ENCODE data around the gene CCDC149. TPM values are rescaled to one million over a fixed set of nuclear protein-coding genes. Genes with fewer than 3 reads are reported as not detected.

The CCDC149 gene
- total RNA-seq, 2 donors from 2014 or later: 4.9 to 5.5 TPM

DNA sequence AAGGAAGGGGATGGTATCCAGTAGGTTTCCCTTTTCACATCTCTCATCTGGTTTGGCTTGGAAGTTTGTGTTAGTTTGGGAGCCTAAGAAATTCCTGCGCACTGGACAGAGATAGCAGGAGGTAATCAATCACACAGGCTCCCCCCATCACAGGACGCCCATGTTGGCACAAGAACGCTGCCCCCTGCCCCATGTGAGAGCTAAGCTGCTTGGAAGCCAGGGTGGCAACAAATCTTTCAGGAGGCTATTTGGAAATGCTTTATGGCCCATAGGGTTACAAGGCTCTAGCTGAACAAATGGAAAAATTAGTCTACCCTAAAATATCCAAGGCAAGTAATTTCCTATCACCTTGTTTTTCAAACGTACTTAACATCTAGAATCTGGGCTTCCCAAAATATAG lies 63.5 kb downstream of the CCDC149 start:
- Histone ChIP-seq H3K27me3 (ENCODE audit: control insufficient read depth, insufficient read depth, low read length, poor library complexity, severe bottlenecking) (no peaks in the 10 kb centered on the region), H3K36me3 (ENCODE audit: control insufficient read depth, insufficient read depth, low read length) (no peaks in the 10 kb centered on the region), H3K9me3 (ENCODE audit: control insufficient read depth, low read length) (no peaks in the 10 kb centered on the region), H3K27ac (ENCODE audit: low read depth, low read length) (no peak overlapping the region), H3K4me1 (ENCODE audit: control insufficient read depth, insufficient read depth, low read length) (peaks cover 6% of the 10 kb centered on the region), H3K9ac (ENCODE audit: extremely low read depth, low read length, poor library complexity, severe bottlenecking) (no peak overlapping the region), H3K4me3 (ENCODE audit: low read length) (no peak overlapping the region)
- no peaks in the 10 kb centered on the region for H3K9me3 Mint-ChIP-seq
- 88 to 89% methylated on average over 1 to 4 of the region's 4 CpGs for WGBS, 2 experiments (ENCODE audit: insufficient coverage in 1 of 2, insufficient read length in 1 of 2)
- H3K4me1 Mint-ChIP-seq: peaks cover 18% of the 10 kb centered on the region
- H3K27me3 Mint-ChIP-seq (ENCODE audit: insufficient read depth): no peaks in the 10 kb centered on the region
- TF ChIP-seq, protein P1, sequence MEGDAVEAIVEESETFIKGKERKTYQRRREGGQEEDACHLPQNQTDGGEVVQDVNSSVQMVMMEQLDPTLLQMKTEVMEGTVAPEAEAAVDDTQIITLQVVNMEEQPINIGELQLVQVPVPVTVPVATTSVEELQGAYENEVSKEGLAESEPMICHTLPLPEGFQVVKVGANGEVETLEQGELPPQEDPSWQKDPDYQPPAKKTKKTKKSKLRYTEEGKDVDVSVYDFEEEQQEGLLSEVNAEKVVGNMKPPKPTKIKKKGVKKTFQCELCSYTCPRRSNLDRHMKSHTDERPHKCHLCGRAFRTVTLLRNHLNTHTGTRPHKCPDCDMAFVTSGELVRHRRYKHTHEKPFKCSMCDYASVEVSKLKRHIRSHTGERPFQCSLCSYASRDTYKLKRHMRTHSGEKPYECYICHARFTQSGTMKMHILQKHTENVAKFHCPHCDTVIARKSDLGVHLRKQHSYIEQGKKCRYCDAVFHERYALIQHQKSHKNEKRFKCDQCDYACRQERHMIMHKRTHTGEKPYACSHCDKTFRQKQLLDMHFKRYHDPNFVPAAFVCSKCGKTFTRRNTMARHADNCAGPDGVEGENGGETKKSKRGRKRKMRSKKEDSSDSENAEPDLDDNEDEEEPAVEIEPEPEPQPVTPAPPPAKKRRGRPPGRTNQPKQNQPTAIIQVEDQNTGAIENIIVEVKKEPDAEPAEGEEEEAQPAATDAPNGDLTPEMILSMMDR (conservative IDR thresholded peaks at IDR 0.05): no peak
- no peak for DNase-seq
- no peak overlapping the region for H3K27ac Mint-ChIP-seq
- H3K36me3 Mint-ChIP-seq (ENCODE audit: low read depth): no peaks in the 10 kb centered on the region
- no peak overlapping the region for H3K4me3 Mint-ChIP-seq

DNA sequence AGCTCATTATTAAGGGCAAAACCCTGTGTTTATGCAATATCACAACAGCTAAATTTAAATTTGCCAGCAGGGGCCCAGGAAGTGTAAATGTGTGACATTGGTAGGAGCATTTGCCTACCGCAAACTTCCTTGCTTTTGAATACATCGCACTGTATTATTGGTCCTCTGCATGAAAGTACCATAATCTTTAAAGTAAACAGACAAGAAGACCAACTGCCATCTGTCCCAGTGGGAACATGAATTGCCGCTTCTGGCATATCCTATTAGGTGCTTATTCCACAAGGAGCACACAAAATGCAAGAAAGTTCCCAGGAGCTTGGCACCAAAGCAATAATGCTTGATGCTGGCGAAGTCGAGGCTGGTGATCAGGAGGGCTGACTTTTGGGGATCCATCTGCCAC lies 66.1 kb downstream of the CCDC149 start:
- Histone ChIP-seq H3K27ac (ENCODE audit: low read depth, low read length) (no peak overlapping the region), H3K4me3 (ENCODE audit: low read length) (no peak overlapping the region), H3K36me3 (ENCODE audit: control insufficient read depth, insufficient read depth, low read length) (no peaks in the 10 kb centered on the region), H3K9me3 (ENCODE audit: control insufficient read depth, low read length) (no peaks in the 10 kb centered on the region), H3K9ac (ENCODE audit: extremely low read depth, low read length, poor library complexity, severe bottlenecking) (no peak overlapping the region), H3K4me1 (ENCODE audit: control insufficient read depth, insufficient read depth, low read length) (peaks cover 6% of the 10 kb centered on the region), H3K27me3 (ENCODE audit: control insufficient read depth, insufficient read depth, low read length, poor library complexity, severe bottlenecking) (no peaks in the 10 kb centered on the region)
- WGBS, 2 experiments (ENCODE audit: insufficient coverage in 1 of 2, insufficient read length in 1 of 2): 83 to 84% methylated on average over 5 of the region's 5 CpGs
- no peaks in the 10 kb centered on the region for H3K9me3 Mint-ChIP-seq
- H3K27me3 Mint-ChIP-seq (ENCODE audit: insufficient read depth): peaks cover 6% of the 10 kb centered on the region
- DNase-seq: no peak
- no peak overlapping the region for H3K27ac Mint-ChIP-seq
- H3K4me1 Mint-ChIP-seq: peaks cover 12% of the 10 kb centered on the region
- H3K4me3 Mint-ChIP-seq: no peak overlapping the region
- TF ChIP-seq, protein P1 (conservative IDR thresholded peaks at IDR 0.05): no peak
- H3K36me3 Mint-ChIP-seq (ENCODE audit: low read depth): no peaks in the 10 kb centered on the region

DNA sequence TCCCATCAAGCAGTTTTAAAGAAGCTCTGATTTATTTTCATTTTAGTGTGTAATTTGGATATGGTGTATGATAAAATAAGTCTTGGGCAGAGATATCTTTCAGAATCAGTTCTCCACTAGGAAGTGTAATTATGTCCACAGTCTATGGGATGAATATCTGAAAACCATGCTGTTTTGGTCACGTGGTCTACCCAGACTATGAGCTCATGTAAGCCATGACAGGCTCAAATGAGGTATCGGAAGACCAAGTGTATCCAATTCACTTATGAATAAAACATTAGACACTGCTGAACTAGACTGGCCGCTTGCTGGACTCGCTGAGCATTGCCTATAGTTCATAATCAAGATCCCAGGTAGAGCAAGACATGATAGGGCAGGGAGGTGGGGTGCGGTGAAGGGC lies 66.9 kb downstream of the CCDC149 start:
- H3K9me3 ChIP-seq (ENCODE audit: control insufficient read depth, low read length): no peaks in the 10 kb centered on the region
- no peak overlapping the region for H3K4me3 ChIP-seq (ENCODE audit: low read length)
- Mint-ChIP-seq H3K36me3 (ENCODE audit: low read depth) (no peaks in the 10 kb centered on the region), H3K4me1 (peaks cover 12% of the 10 kb centered on the region), H3K9me3 (no peaks in the 10 kb centered on the region), H3K4me3 (no peak overlapping the region), H3K27me3 (ENCODE audit: insufficient read depth) (peaks cover 6% of the 10 kb centered on the region), H3K27ac (no peak overlapping the region)
- H3K27me3 ChIP-seq (ENCODE audit: control insufficient read depth, insufficient read depth, low read length, poor library complexity, severe bottlenecking): no peaks in the 10 kb centered on the region
- H3K4me1 ChIP-seq (ENCODE audit: control insufficient read depth, insufficient read depth, low read length): peaks cover 6% of the 10 kb centered on the region
- TF ChIP-seq, protein P1 (conservative IDR thresholded peaks at IDR 0.05): no peak
- DNase-seq: no peak
- no peak overlapping the region for H3K9ac ChIP-seq (ENCODE audit: extremely low read depth, low read length, poor library complexity, severe bottlenecking)
- no peak overlapping the region for H3K27ac ChIP-seq (ENCODE audit: low read depth, low read length)
- no peaks in the 10 kb centered on the region for H3K36me3 ChIP-seq (ENCODE audit: control insufficient read depth, insufficient read depth, low read length)
- WGBS, 2 experiments (ENCODE audit: insufficient coverage in 1 of 2, insufficient read length in 1 of 2): 89 to 94% methylated on average over 4 to 5 of the region's 5 CpGs
